Placental pericyte (primary cell): Measurements from ENCODE around the gene ZNF717. TPM values are rescaled to one million over a fixed set of nuclear protein-coding genes. Genes with fewer than 3 reads are reported as not detected.

ENCODE experiments used
- small RNA-seq: library from RNA; depleted of rRNA; stranded (forward); fragments of <200 nt; gene quantifications from one replicate; pipeline ENCODE3, GENCODE V24; 2012; ENCODE audit warnings: low replicate concordance
- total RNA-seq: library from RNA; depleted of rRNA; stranded (reverse); fragments of >200 nt; gene quantifications from 2 replicates; pipeline ENCODE4 v1.2.3, GENCODE V29; 2012

The ZNF717 gene
- total RNA-seq: 10.6 and 11.8 TPM in 2 replicates

DNA sequence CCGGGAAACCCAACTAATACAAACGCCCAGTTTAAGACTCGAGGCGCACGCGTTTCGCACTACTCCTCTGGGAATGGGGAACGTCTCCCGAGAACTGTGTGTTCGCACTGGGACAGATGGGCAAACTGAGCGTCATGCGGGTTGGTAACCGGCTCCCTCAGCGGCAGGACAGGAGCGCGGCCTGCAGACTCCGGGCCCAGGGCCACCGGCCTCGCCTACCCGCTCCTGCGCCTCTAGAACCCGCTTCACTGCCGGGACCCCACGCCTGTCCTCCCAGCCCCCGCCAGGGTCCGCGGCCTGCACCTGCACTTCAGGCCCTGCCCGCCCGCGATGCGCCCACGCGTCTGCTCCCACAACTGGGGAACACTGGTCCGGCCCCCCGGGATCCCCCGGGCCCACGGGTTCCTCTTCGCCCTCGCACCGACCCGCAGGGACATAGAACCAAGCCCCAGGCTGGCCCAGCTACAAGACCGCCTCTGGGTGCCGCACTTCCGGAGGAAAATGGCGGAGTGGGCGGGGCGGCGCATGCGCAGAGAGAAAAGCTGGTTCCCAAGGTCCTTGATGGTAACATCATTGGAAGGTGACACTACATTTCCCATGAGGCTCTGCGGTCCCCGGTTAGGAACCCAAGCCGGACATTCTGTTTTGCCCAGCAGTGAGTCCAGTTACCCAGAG is at the start of gene ZNF717:
Gene ZNF717 (minus strand): TSS at position 469 of the 675 bp plus-strand sequence. CDS start 2,187 bp downstream, outside the sequence.

Small RNAs within 50 kb of the gene (small RNA-seq; reads per million reads assigned to genes)
- not detected for gene MIR4273

Other genes starting within 250 kb of the ZNF717 start
- under 0.01 TPM in 1 of 2 replicates, not detected in the other for gene FRG2C, start 121.2 kb downstream of the ZNF717 start, total RNA-seq